GM20000 (cell line): ENCODE data around the gene LHX3.

Source experiments
- DNase-seq: peaks from one replicate; pipeline ENCODE4 v3.0.0; 2012; ENCODE audit warnings: low spot score
- CTCF ChIP-seq: IDR thresholded peaks from 2 replicates; pipeline ENCODE4 v1.5.1; 2012; ENCODE audit warnings: mild to moderate bottlenecking, control low read depth; ENCODE audit errors: extremely low read depth, missing control alignments

LHX3 gene

GRCh38 chr9:136234597-136234996, 29.7 kb upstream of the LHX3 start:
- no peak for TF ChIP-seq CTCF
- DNase-seq = no peak

- DNase-seq = no peak
- no peak for TF ChIP-seq CTCF
Measured at GRCh38 chr9:136233868-136234267, 28.9 kb upstream of the LHX3 start.

DNA sequence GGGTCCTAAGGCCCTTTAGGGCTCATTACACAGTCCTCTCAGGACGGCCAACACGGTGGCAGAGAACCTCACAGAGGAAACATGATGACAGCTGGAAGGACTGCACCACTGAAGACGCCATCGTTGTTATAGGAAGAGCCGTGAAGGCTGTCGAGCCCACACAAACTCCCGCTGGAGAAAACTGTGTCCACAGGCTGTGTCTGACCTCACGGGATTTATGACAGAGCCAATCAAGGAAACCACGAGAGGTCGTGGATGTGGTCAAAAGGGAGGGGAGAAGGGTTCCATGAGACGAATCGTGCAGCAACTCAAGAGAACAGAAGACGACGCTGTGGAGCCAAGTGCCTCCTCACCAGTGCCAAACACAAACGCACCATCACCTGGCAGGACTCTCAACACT, 28.5 kb upstream of the LHX3 start:
- DNase-seq = no peak
- TF ChIP-seq CTCF = no peak

GRCh38 chr9:136232969-136233368, 28.0 kb upstream of the LHX3 start:
- no peak for TF ChIP-seq CTCF
- no peak for DNase-seq

GRCh38 chr9:136231478-136232297, 26.8 kb upstream of the LHX3 start:
- TF ChIP-seq CTCF = no peak
- no peak for DNase-seq

DNA sequence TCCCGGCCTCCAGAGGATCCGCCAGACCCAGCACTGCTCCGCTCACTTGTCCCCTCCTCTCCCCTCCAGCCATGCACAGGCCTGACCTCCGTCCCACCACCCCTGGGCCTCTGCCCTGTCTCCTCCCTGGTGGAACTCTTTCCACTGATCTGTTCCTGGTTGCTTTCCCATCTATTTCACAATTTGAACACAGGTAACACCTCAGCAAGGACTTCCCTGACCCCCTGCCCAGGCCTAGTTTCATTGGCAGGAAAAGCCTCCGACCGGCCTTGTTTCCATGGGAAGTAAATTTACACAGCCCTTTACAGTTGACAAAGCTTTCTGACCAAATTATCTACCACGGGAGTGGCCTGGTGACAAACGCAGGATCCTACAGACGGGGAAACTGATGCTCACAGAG, 25.8 kb upstream of the LHX3 start:
- DNase-seq = no peak
- no peak for TF ChIP-seq CTCF

- no peak for DNase-seq
- TF ChIP-seq CTCF = no peak
Measured at GRCh38 chr9:136230365-136230764, 25.4 kb upstream of the LHX3 start.
